Smooth muscle cell (in vitro differentiated cells): ENCODE results near the gene REV3L. TPM values are rescaled to one million over a fixed set of nuclear protein-coding genes. Genes with fewer than 3 reads are reported as not detected.

Source experiments
- DNase-seq: peaks from one replicate; lab custom pipeline; 2025; ENCODE audit not compliant: unreplicated experiment; lab: John Stamatoyannopoulos, UW
- H2AFZ ChIP-seq: fragments of 200-600 bp; sonication (generic); 2 replicates; pipeline ENCODE4 v1.6.0; 2016; ENCODE audit warnings: antibody characterized with exemption, low read depth, mild to moderate bottlenecking
- H3F3A ChIP-seq: fragments of 200-600 bp; sonication (generic); 2 replicates; pipeline ENCODE4 v1.6.0; 2017; ENCODE audit warnings: antibody characterized with exemption, low read depth
- H3K27ac ChIP-seq: fragments of 200-600 bp; sonication (generic); 2 replicates; pipeline ENCODE4 v1.5.1; 2016; ENCODE audit warnings: low read depth, mild to moderate bottlenecking
- H3K27me3 ChIP-seq: fragments of 200-600 bp; sonication (generic); 2 replicates; pipeline ENCODE4 v1.6.1; 2016; ENCODE audit warnings: low read depth, mild to moderate bottlenecking
- H3K36me3 ChIP-seq: fragments of 200-600 bp; sonication (generic); 2 replicates; pipeline ENCODE4 v1.5.1; 2016; ENCODE audit warnings: low read depth
- H3K4me1 ChIP-seq: fragments of 200-600 bp; sonication (generic); 2 replicates; pipeline ENCODE4 v1.5.1; 2016; ENCODE audit warnings: low read depth
- H3K4me2 ChIP-seq: fragments of 200-600 bp; sonication (generic); 2 replicates; pipeline ENCODE4 v1.6.0; 2016; ENCODE audit warnings: mild to moderate bottlenecking
- H3K4me3 ChIP-seq: fragments of 200-600 bp; sonication (generic); 2 replicates; pipeline ENCODE4 v1.5.1; 2016; ENCODE audit warnings: mild to moderate bottlenecking
- H3K79me2 ChIP-seq: fragments of 200-600 bp; sonication (generic); 2 replicates; pipeline ENCODE4 v1.6.0; 2016; ENCODE audit warnings: low read depth, mild to moderate bottlenecking
- H3K9ac ChIP-seq: fragments of 200-600 bp; sonication (generic); 2 replicates; pipeline ENCODE4 v1.6.0; 2016; ENCODE audit warnings: low read depth
- H3K9me3 ChIP-seq: fragments of 200-600 bp; sonication (generic); replicated peaks from 2 replicates; pipeline ENCODE4 v1.5.1; 2016; ENCODE audit warnings: low read depth
- H4K20me1 ChIP-seq: fragments of 200-600 bp; sonication (generic); 2 replicates; pipeline ENCODE4 v1.6.0; 2016; ENCODE audit warnings: low read depth
- WGBS: methylation state at CpG from one replicate; pipeline ENCODE4 v1.1.7; 2016; ENCODE audit warnings: low lambda C conversion rate; 5-methylcytosine and 5-hydroxymethylcytosine counted together
- polyA plus RNA-seq: library from polyadenylated mRNA; unstranded; fragments of >200 nt; fragmentation: Nextera tagmentation; extraction: Ambion mirVana; gene quantifications from 2 replicates; pipeline ENCODE4 v1.2.1, GENCODE V29; 2016
- total RNA-seq: library from RNA; depleted of rRNA; stranded (reverse); fragments of >200 nt; gene quantifications from 2 replicates; pipeline ENCODE4 v1.2.3, GENCODE V29; 2014
- TF ChIP-seq, protein P1 (sequence below): fragments of 200-600 bp; sonication (generic); IDR thresholded peaks from 2 replicates; pipeline ENCODE4 v1.5.1; 2017; ENCODE audit warnings: borderline replicate concordance, mild to moderate bottlenecking, antibody characterized with exemption; ENCODE audit not compliant: insufficient read depth, poor library complexity, severe bottlenecking

Gene REV3L
- total and polyA plus RNA-seq, 2 experiments from 2014 or later: 6.9 to 19.8 TPM

DNA sequence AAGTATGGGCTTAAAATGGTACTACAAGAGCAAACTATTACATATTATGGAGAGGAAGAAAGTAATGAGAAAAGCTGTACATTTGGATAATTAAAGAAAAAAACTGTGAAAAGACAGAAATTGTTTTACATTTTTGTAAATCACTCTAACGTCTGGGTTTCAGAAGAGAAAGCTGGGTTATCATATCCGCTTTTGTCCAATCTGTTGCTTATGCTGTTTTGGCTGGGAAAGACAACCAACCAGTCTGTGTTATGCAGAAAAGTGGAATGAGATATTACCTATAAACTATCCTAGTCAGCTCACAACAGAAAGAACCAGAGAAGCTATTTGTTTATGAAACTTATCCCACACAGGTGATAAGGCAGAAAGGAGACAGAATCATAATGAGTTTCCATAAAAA lies 32.4 kb downstream of the REV3L start:
- H3K27ac ChIP-seq: no peak overlapping the region
- WGBS: 93% methylated on average over 2 of the region's 2 CpGs
- H3K27me3 ChIP-seq: no peaks in the 10 kb centered on the region
- no peaks in the 10 kb centered on the region for H3K9me3 ChIP-seq
- TF ChIP-seq, protein P1, sequence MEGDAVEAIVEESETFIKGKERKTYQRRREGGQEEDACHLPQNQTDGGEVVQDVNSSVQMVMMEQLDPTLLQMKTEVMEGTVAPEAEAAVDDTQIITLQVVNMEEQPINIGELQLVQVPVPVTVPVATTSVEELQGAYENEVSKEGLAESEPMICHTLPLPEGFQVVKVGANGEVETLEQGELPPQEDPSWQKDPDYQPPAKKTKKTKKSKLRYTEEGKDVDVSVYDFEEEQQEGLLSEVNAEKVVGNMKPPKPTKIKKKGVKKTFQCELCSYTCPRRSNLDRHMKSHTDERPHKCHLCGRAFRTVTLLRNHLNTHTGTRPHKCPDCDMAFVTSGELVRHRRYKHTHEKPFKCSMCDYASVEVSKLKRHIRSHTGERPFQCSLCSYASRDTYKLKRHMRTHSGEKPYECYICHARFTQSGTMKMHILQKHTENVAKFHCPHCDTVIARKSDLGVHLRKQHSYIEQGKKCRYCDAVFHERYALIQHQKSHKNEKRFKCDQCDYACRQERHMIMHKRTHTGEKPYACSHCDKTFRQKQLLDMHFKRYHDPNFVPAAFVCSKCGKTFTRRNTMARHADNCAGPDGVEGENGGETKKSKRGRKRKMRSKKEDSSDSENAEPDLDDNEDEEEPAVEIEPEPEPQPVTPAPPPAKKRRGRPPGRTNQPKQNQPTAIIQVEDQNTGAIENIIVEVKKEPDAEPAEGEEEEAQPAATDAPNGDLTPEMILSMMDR: no peak
- H3K4me2 ChIP-seq: no peak overlapping the region
- peaks cover 69% of the 10 kb centered on the region for H4K20me1 ChIP-seq
- H2AFZ ChIP-seq: no peak overlapping the region
- H3K79me2 ChIP-seq: peaks cover 32% of the 10 kb centered on the region
- DNase-seq: no peak
- no peak overlapping the region for H3K4me3 ChIP-seq
- no peak overlapping the region for H3K9ac ChIP-seq
- H3K36me3 ChIP-seq: peaks cover 3% of the 10 kb centered on the region
- no peaks in the 10 kb centered on the region for H3K4me1 ChIP-seq
- H3F3A ChIP-seq: no peaks in the 10 kb centered on the region

DNA sequence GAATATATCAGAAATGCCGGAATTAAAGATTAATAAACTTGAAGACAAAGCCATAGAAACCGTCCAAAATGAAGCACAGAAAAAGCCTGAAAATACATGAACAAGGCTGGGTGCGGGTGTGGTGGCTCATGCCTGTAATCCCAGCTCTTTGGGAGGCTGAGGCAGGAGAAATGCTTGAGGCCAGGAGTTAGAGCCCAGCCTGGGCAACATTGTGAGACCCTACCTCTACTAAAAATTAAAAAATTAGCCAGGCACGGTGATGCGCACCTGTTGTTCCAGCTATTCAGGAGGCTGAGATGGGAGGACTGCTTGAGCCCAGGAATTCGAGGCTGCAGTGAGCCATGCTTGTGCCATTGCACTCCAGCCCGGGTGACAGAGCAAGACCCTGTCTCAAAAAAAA lies 32.9 kb downstream of the REV3L start:
- H3K4me1 ChIP-seq: no peaks in the 10 kb centered on the region
- no peak overlapping the region for H2AFZ ChIP-seq
- TF ChIP-seq, protein P1: no peak
- H3F3A ChIP-seq: no peaks in the 10 kb centered on the region
- no peak overlapping the region for H3K4me3 ChIP-seq
- peaks cover 72% of the 10 kb centered on the region for H4K20me1 ChIP-seq
- no peak for DNase-seq
- no peaks in the 10 kb centered on the region for H3K27me3 ChIP-seq
- no peak overlapping the region for H3K9ac ChIP-seq
- no peak overlapping the region for H3K27ac ChIP-seq
- H3K36me3 ChIP-seq: peaks cover 3% of the 10 kb centered on the region
- 96% methylated on average over 7 of the region's 7 CpGs for WGBS
- H3K79me2 ChIP-seq: peaks cover 32% of the 10 kb centered on the region
- no peak overlapping the region for H3K4me2 ChIP-seq
- H3K9me3 ChIP-seq: no peaks in the 10 kb centered on the region

DNA sequence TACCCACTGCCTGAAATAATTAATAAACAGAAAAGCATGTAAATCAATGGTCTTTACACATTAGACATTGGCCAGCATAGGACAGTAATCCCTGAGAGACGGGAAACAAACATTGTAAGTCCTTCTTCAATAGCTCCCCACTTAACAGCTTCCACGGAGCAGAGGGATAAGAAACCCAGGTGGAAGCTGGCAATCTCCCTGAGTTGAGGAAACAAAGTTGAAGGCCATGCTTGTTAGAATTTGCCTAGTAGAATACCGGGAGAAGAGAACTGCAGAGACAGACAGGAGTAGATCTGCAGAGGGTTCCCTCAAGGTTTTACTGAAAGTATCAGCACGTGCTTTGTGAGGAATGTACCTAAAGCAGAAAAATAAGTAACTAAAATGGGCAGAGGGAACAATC lies 33.9 kb downstream of the REV3L start:
- peaks cover 75% of the 10 kb centered on the region for H4K20me1 ChIP-seq
- no peak overlapping the region for H3K27ac ChIP-seq
- no peak overlapping the region for H3K4me3 ChIP-seq
- H3K36me3 ChIP-seq: peaks cover 3% of the 10 kb centered on the region
- no peaks in the 10 kb centered on the region for H3K27me3 ChIP-seq
- DNase-seq: no peak
- no peaks in the 10 kb centered on the region for H3K4me1 ChIP-seq
- no peak overlapping the region for H2AFZ ChIP-seq
- 91% methylated on average over 4 of the region's 4 CpGs for WGBS
- no peaks in the 10 kb centered on the region for H3K9me3 ChIP-seq
- TF ChIP-seq, protein P1: no peak
- H3K79me2 ChIP-seq: peaks cover 31% of the 10 kb centered on the region
- H3K9ac ChIP-seq: no peak overlapping the region
- H3F3A ChIP-seq: no peaks in the 10 kb centered on the region
- H3K4me2 ChIP-seq: no peak overlapping the region

- H3K27ac ChIP-seq: no peak overlapping the region
- WGBS: 91% methylated on average over 5 of the region's 5 CpGs
- no peaks in the 10 kb centered on the region for H3K27me3 ChIP-seq
- H3K4me2 ChIP-seq: no peak overlapping the region
- peaks cover 3% of the 10 kb centered on the region for H3K36me3 ChIP-seq
- no peaks in the 10 kb centered on the region for H3K4me1 ChIP-seq
- no peak overlapping the region for H3K4me3 ChIP-seq
- TF ChIP-seq, protein P1: no peak
- peaks cover 37% of the 10 kb centered on the region for H3K79me2 ChIP-seq
- no peaks in the 10 kb centered on the region for H3K9me3 ChIP-seq
- no peak for DNase-seq
- no peak overlapping the region for H2AFZ ChIP-seq
- peaks cover 76% of the 10 kb centered on the region for H4K20me1 ChIP-seq
- H3F3A ChIP-seq: no peaks in the 10 kb centered on the region
- no peak overlapping the region for H3K9ac ChIP-seq
Observed at GRCh38 chr6:111447051-111447450, 36.0 kb downstream of the REV3L start.
